ENCODE data around the gene MAGI2.

DNA sequence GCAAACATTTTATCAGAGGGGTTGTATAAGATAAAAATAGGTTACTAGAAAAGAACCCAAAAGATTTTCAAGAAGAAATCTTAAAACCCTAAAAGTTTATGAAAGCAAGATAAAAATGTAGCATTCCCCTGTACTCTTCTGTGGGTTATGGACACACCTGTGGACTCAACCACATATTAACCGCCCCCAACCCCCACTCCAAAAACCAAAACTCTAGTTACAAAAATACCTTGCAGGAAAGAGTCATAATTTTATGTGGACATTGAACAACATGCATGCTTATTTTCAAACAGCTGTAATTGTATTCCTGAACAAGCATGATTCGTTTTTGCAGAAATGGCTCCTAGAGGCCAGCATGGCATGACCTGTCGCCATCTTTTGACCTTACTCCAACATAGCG lies 1188.0 kb downstream of the MAGI2 start:
- TF ChIP-seq POLR2A (IDR thresholded peaks at IDR 0.05) (no peak), EP300 (IDR thresholded peaks at IDR 0.05) (no peak)
- TF ChIP-seq, protein P1, sequence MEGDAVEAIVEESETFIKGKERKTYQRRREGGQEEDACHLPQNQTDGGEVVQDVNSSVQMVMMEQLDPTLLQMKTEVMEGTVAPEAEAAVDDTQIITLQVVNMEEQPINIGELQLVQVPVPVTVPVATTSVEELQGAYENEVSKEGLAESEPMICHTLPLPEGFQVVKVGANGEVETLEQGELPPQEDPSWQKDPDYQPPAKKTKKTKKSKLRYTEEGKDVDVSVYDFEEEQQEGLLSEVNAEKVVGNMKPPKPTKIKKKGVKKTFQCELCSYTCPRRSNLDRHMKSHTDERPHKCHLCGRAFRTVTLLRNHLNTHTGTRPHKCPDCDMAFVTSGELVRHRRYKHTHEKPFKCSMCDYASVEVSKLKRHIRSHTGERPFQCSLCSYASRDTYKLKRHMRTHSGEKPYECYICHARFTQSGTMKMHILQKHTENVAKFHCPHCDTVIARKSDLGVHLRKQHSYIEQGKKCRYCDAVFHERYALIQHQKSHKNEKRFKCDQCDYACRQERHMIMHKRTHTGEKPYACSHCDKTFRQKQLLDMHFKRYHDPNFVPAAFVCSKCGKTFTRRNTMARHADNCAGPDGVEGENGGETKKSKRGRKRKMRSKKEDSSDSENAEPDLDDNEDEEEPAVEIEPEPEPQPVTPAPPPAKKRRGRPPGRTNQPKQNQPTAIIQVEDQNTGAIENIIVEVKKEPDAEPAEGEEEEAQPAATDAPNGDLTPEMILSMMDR (IDR thresholded peaks at IDR 0.05) = no peak

Measured in ovary (tissue), 3 donors.